ENCODE data around the gene MTUS2.

DNA sequence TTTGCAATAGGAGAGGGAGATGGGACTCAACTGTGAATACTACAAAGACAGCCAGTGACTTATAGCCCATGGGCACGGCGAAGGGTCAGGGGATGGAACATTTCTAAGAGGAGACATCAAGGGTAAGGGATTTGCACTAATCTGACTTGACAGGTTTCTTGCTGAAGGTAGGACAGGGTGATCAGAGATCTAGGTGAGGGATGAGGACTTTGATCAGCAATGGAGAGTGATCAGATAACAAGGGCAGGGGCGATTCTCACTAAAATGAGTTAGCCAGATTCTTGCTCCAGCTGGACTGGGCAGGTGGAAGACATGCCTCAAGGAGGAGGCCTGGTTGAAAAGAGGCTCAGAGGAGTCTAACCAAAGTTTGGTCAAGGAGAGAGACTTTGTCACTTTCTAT is 566.1 kb downstream of the MTUS2 start:
- TF ChIP-seq, protein P1, sequence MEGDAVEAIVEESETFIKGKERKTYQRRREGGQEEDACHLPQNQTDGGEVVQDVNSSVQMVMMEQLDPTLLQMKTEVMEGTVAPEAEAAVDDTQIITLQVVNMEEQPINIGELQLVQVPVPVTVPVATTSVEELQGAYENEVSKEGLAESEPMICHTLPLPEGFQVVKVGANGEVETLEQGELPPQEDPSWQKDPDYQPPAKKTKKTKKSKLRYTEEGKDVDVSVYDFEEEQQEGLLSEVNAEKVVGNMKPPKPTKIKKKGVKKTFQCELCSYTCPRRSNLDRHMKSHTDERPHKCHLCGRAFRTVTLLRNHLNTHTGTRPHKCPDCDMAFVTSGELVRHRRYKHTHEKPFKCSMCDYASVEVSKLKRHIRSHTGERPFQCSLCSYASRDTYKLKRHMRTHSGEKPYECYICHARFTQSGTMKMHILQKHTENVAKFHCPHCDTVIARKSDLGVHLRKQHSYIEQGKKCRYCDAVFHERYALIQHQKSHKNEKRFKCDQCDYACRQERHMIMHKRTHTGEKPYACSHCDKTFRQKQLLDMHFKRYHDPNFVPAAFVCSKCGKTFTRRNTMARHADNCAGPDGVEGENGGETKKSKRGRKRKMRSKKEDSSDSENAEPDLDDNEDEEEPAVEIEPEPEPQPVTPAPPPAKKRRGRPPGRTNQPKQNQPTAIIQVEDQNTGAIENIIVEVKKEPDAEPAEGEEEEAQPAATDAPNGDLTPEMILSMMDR (conservative IDR thresholded peaks at IDR 0.05; ENCODE audit: low read depth, low read length) = no peak
- TF ChIP-seq EZH2 (IDR thresholded peaks at IDR 0.05; ENCODE audit: borderline replicate concordance, low read depth, low read length, poor library complexity, severe bottlenecking) = no peak
